NCI-H446 (cell line): Measurements from ENCODE around the gene BTN3A1.
"Not testable (repeated sequence)": the region's sequence is repeated elsewhere in the genome, so short reads cannot be mapped to it uniquely, and the experiment has no call there.

Experiments
- DNase-seq, 2 experiments: peaks; one replicate each; lab custom pipeline; 2025; lab: John Stamatoyannopoulos, UW

BTN3A1 gene

GRCh38 chr6:26401987-26402658 lies at the start of gene BTN3A1:
Gene BTN3A1 (plus strand): TSS chr6:26402275. CDS start chr6:26405564, 3,289 bp downstream.
- DNase-seq: peak; percentile 38 to 65

GRCh38 chr6:26352315-26352714 lies 49.8 kb upstream of the BTN3A1 start:
- no peak for DNase-seq

GRCh38 chr6:26354162-26354561 lies 47.9 kb upstream of the BTN3A1 start:
- no peak for DNase-seq

- DNase-seq: no peak
Measured at GRCh38 chr6:26355366-26355765, 46.7 kb upstream of the BTN3A1 start.

- DNase-seq: not testable (repeated sequence)
Measured at GRCh38 chr6:26357543-26357942, 44.5 kb upstream of the BTN3A1 start.

- DNase-seq: no peak
Measured at GRCh38 chr6:26358511-26358981, 43.5 kb upstream of the BTN3A1 start.

- no peak for DNase-seq
Measured at GRCh38 chr6:26359765-26360164, 42.3 kb upstream of the BTN3A1 start.

- no peak for DNase-seq
Measured at GRCh38 chr6:26360451-26361416, 41.3 kb upstream of the BTN3A1 start.

- DNase-seq: no peak
Measured at GRCh38 chr6:26361544-26361943, 40.5 kb upstream of the BTN3A1 start.

GRCh38 chr6:26362093-26362835 lies 39.8 kb upstream of the BTN3A1 start:
- DNase-seq: no peak

GRCh38 chr6:26362836-26363220 lies 39.2 kb upstream of the BTN3A1 start:
- no peak for DNase-seq

- no peak for DNase-seq
Measured at GRCh38 chr6:26363882-26364701, 38.0 kb upstream of the BTN3A1 start.

- DNase-seq: no peak
Measured at GRCh38 chr6:26365633-26365995, 36.5 kb upstream of the BTN3A1 start.

GRCh38 chr6:26366504-26366903 lies 35.6 kb upstream of the BTN3A1 start:
- DNase-seq: no peak

GRCh38 chr6:26367114-26367513 lies 35.0 kb upstream of the BTN3A1 start:
- no peak for DNase-seq

- not testable (repeated sequence) for DNase-seq
Measured at GRCh38 chr6:26371813-26372212, 30.3 kb upstream of the BTN3A1 start.

- no peak for DNase-seq
Measured at GRCh38 chr6:26372308-26373144, 29.5 kb upstream of the BTN3A1 start.

- no peak for DNase-seq
Measured at GRCh38 chr6:26375270-26375669, 26.8 kb upstream of the BTN3A1 start.

GRCh38 chr6:26377719-26378118 lies 24.4 kb upstream of the BTN3A1 start:
- DNase-seq: no peak

- DNase-seq: not testable (repeated sequence)
Measured at GRCh38 chr6:26378143-26378542, 23.9 kb upstream of the BTN3A1 start.

GRCh38 chr6:26379292-26379691 lies 22.8 kb upstream of the BTN3A1 start:
- DNase-seq: no peak
